Adrenal gland (tissue), 5 donors: ENCODE measurements around the gene SHH.

Experiments used
- CTCF ChIP-seq, 6 experiments: fragments of 450-650 bp in 4 of 6; fragments of 200-600 bp in 2 of 6; sonication (generic) in 1 of 6; IDR thresholded peaks; 1 replicate in 5 of 6; 2 replicates in 1 of 6; pipeline versions ENCODE4 v1.5.1 to v1.8.0; 2016 to 2021; ENCODE audit warnings: antibody characterized with exemption in 6 of 6, mild to moderate bottlenecking in 2 of 6, moderate library complexity in 1 of 6
- POLR2A ChIP-seq, 2 donors: fragments of 450-650 bp; IDR thresholded peaks; one replicate each; pipeline ENCODE4 v1.6.1; 2017; ENCODE audit warnings: antibody characterized with exemption in 2 of 2, mild to moderate bottlenecking in 2 of 2, moderate library complexity in 1 of 2
- donor health status: DM: no; HTN: no; CAD: no.

GRCh38 chr7:155811560-155811894 lies 736 bp downstream of the SHH start:
- TF ChIP-seq CTCF (IDR thresholded peaks at IDR 0.05) (no peak), POLR2A (IDR thresholded peaks at IDR 0.05) (no peak)
